ENCODE data around the gene FBLN2. TPM values are rescaled to one million over a fixed set of nuclear protein-coding genes. Genes with fewer than 3 reads are reported as not detected.

FBLN2 gene
- polyA plus RNA-seq, 3 donors, result 0.08 TPM; not detected in 2

DNA sequence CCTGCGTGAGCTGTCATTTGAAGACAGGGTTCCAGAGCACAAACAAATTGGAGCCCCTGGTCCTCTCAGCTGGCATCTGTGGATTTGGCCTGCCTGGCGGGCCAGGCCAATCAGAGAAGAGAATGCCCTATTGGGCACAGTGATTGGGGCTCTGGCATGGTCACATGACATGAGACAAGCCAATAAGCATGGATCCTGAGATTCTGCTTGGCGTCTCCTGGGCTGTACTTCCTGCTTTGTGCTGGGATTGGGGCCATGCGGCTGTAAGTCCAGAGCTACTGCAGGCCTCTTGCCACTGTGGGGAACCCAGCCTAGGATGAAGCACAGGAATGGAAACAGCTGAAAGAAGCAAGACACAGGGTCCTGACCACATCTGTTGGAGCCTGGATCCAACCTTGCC is 121.4 kb downstream of the FBLN2 start:
- Mint-ChIP-seq H3K4me1 (no peaks in the 10 kb centered on the region), H3K27me3 (ENCODE audit: low read depth in 3 of 3) (peaks cover 6 to 11% (median 11%) of the 10 kb centered on the region in 3 donors), H3K4me3 (no peak overlapping the region), H3K9me3 (peaks cover 0 to 7% (median 0%) of the 10 kb centered on the region in 7 donors), H3K36me3 (no peaks in the 10 kb centered on the region), H3K27ac (no peak overlapping the region)
- no peak overlapping the region for H2AFZ ChIP-seq (ENCODE audit: insufficient read depth, low read depth, low read length, poor library complexity, severe bottlenecking)
- peaks cover 0 to 2% of the 10 kb centered on the region in 2 donors for H3K9me3 ChIP-seq (replicated peaks in 1 of 2; ENCODE audit: control insufficient read depth in 1 of 2, insufficient read depth in 1 of 2, low read length in 2 of 2)
- H3K79me2 ChIP-seq (ENCODE audit: insufficient read depth, low read length), result no peaks in the 10 kb centered on the region
- H3K4me1 ChIP-seq (ENCODE audit: control insufficient read depth in 1 of 2, insufficient read depth in 2 of 2, low read length in 2 of 2), result no peaks in the 10 kb centered on the region
- no peak for DNase-seq
- H3K4me2 ChIP-seq (replicated peaks; ENCODE audit: extremely low read depth, low read length, poor library complexity, severe bottlenecking), result no peak overlapping the region
- H4K20me1 ChIP-seq (ENCODE audit: insufficient read depth, low read length), result no peaks in the 10 kb centered on the region
- 88% methylated on average over 4 of the region's 4 CpGs for WGBS (ENCODE audit: insufficient coverage)
- no peaks in the 10 kb centered on the region for H3K36me3 ChIP-seq (replicated peaks in 1 of 2; ENCODE audit: control insufficient read depth in 1 of 2, insufficient read depth in 2 of 2, low read length in 2 of 2)
- no peak overlapping the region for H3K9ac ChIP-seq (ENCODE audit: insufficient read depth, low read length, poor library complexity, severe bottlenecking)
- no peak overlapping the region for H3K4me3 ChIP-seq (replicated peaks in 1 of 3; ENCODE audit: low read depth in 2 of 3, low read length in 3 of 3)
- intact Hi-C loops (cut with micrococcal nuclease), result no loop called here
- no peak overlapping the region for H3K27ac ChIP-seq (ENCODE audit: low read depth in 1 of 2, low read length in 2 of 2)
- H3K27me3 ChIP-seq (ENCODE audit: control insufficient read depth in 2 of 2, insufficient read depth in 2 of 2, low read length in 2 of 2), result no peaks in the 10 kb centered on the region
- TF ChIP-seq, protein P1, sequence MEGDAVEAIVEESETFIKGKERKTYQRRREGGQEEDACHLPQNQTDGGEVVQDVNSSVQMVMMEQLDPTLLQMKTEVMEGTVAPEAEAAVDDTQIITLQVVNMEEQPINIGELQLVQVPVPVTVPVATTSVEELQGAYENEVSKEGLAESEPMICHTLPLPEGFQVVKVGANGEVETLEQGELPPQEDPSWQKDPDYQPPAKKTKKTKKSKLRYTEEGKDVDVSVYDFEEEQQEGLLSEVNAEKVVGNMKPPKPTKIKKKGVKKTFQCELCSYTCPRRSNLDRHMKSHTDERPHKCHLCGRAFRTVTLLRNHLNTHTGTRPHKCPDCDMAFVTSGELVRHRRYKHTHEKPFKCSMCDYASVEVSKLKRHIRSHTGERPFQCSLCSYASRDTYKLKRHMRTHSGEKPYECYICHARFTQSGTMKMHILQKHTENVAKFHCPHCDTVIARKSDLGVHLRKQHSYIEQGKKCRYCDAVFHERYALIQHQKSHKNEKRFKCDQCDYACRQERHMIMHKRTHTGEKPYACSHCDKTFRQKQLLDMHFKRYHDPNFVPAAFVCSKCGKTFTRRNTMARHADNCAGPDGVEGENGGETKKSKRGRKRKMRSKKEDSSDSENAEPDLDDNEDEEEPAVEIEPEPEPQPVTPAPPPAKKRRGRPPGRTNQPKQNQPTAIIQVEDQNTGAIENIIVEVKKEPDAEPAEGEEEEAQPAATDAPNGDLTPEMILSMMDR (IDR thresholded peaks at IDR 0.05), result no peak

DNA sequence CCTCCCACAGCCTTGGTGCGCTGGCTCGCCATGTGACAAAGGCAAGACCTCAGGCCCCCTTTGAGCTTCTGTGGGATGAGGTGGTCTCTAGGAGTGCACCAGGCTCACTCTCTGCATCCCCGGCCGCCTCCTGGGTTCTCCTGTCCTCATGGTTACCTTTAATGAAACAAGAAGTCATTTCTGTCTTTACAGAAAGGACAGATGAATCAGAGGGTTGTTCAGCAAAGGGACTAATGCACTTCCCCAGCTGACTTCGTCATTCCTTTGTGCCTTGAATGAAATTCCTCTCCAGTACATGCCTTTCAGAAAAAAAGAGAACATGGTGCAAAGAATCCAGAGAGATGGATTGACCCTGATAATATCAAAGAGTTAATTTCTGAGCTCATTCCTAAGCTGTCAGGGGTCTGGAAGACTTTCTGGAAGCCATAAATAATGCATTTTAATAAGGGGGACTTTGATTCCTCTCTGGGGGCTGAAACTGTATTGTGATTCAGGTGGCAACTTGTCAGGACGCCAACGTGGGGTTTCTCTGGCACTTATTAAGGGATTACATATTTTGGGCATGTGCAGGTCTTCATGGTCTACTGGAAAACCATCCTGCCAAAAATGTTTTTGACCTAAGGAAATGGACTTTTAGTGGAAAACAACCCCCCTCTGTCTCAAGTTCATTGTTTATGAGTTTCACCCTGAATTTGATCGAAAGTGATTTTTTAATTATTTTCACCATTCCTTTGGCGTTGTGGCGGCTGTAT is 122.7 kb downstream of the FBLN2 start:
- intact Hi-C loops (cut with micrococcal nuclease), result no loop called here
- Histone ChIP-seq H3K4me3 (replicated peaks in 1 of 3; ENCODE audit: low read depth in 2 of 3, low read length in 3 of 3) (no peak overlapping the region), H3K36me3 (replicated peaks in 1 of 2; ENCODE audit: control insufficient read depth in 1 of 2, insufficient read depth in 2 of 2, low read length in 2 of 2) (no peaks in the 10 kb centered on the region), H3K27me3 (ENCODE audit: control insufficient read depth in 2 of 2, insufficient read depth in 2 of 2, low read length in 2 of 2) (no peaks in the 10 kb centered on the region), H3K4me1 (ENCODE audit: control insufficient read depth in 1 of 2, insufficient read depth in 2 of 2, low read length in 2 of 2) (no peaks in the 10 kb centered on the region), H3K27ac (ENCODE audit: low read depth in 1 of 2, low read length in 2 of 2) (no peak overlapping the region), H3K9ac (ENCODE audit: insufficient read depth, low read length, poor library complexity, severe bottlenecking) (no peak overlapping the region), H3K79me2 (ENCODE audit: insufficient read depth, low read length) (no peaks in the 10 kb centered on the region), H3K9me3 (replicated peaks in 1 of 2; ENCODE audit: control insufficient read depth in 1 of 2, insufficient read depth in 1 of 2, low read length in 2 of 2) (peaks cover 0 to 2% of the 10 kb centered on the region in 2 donors), H4K20me1 (ENCODE audit: insufficient read depth, low read length) (no peaks in the 10 kb centered on the region), H2AFZ (ENCODE audit: insufficient read depth, low read depth, low read length, poor library complexity, severe bottlenecking) (no peak overlapping the region), H3K4me2 (replicated peaks; ENCODE audit: extremely low read depth, low read length, poor library complexity, severe bottlenecking) (no peak overlapping the region)
- TF ChIP-seq, protein P1 (IDR thresholded peaks at IDR 0.05), result no peak
- Mint-ChIP-seq H3K27me3 (ENCODE audit: low read depth in 3 of 3) (peaks cover 6 to 13% (median 13%) of the 10 kb centered on the region in 3 donors), H3K4me1 (no peaks in the 10 kb centered on the region), H3K36me3 (no peaks in the 10 kb centered on the region), H3K9me3 (peaks cover 0 to 7% (median 0%) of the 10 kb centered on the region in 7 donors), H3K27ac (no peak overlapping the region), H3K4me3 (no peak overlapping the region)
- DNase-seq, result no peak
- 83% methylated on average over 2 of the region's 10 CpGs for WGBS (ENCODE audit: insufficient coverage)

Data from CD14-positive monocyte (primary cell).